HK-2 (cell line): ENCODE results near the gene PLA2G2C.

Experiments used
- DNase-seq: peaks from one replicate; pipeline ENCODE4 v3.0.0-alpha.2; 2018; ENCODE audit not compliant: unreplicated experiment

The PLA2G2C gene

DNA sequence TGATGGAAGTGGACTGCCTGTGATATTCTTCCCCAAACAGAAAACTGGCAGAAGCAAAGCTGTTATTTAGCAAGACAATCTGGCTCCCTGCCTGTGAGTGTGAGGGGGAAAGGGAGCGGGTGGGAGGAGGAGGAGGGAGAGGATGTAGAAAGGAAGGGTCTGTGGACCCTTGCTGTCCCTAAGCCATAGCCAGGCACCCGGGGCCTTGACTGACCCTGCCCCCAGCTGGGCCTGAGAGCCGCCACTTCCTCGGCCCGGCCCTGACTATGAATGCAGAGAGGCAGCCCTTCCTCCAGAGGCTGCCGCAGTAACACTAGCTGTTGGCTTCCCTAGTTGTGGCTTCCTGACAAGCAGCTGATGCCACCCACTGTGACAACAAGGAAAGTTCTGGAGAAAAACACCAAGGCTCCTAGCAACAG, 33.3 kb downstream of the PLA2G2C start:
- no peak for DNase-seq

DNA sequence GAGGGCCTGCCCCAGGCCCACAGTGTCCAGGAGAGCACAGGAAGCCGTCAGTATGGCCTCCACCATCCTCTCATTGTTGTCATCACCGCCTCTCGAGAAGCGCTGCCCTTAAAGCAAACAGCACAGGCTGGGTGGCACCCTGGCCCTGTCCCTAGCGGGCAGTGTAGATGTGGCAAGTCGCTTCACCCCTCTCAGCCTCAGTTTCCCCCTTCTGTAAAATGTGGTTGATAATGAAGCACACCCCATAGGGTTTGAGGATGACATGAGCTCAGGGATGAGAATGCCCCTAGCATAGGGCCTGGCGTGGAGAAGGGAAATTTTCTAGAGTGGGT, 33.8 kb downstream of the PLA2G2C start:
- DNase-seq = no peak

DNA sequence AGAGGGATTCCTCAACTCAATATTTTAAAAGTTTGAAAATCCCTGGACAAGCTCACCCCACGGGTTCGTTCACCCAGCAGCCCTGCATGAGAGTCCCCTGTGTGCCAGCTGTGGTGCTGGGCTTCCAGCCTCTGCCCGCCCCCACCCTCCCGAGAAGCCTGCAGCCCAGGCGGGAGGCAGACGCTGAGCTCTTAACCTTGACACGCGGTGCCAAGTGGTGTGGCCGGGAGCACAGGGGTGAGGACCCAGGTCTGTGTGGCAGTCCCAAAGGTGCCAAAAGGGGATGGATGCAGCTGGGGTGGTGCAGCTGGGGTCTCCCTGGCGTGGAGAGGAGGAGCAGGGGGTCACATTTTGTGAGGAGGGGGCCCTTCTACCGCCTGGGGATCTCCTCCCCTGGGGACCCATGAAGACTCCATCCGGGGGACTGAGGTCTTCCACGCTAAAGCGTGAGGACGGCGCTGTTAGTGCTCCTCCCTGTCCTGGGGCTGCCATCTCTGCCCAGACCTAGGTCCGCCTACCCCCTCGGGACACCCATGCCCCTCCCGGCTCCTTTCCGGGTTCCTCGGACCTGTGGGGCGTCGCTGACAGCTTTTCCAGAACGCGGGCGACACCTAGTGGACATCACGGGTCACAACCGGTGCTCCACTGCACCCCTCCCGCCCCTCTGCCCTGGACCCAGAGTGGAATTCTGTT, 34.3 kb downstream of the PLA2G2C start:
- peak; percentile 78 for DNase-seq

DNA sequence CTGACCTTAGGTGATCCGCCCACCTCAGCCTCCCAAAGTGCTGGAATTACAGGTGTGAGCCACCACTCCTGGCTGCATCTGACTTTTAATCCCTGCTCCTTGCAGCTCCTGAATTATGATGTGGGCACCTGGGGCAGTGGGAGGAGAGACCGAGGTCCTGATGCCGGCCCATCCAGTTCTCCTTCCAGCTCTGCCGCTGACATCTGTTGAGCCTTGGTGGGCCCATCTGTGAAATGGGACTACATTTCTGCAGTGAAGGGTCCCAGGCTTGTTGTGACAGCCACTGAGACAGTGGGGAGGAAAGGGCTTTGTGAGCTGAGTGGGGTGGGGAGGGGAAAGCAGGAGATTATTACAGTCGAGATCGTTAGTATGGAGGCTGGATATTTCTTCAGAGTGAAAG, 35.3 kb downstream of the PLA2G2C start:
- DNase-seq = no peak

DNA sequence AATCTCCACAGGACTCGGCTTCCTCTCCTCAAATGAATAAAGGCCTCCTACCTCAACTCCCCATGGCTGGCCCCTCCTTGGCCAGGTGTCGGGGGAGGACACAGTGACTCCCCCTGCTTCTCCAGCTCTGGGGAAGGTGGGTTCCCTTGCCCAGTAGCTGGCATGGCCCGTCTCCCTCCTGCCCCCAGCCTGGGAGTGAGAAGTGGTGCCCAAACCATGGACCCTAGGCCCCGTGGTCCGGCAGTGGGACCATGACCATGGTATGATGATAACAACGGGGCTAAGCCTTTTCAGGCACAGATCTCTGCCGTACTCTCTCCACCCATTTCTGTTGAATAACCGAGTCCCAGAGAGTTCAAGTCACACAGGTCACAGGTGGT, 36.0 kb downstream of the PLA2G2C start:
- DNase-seq = no peak

DNA sequence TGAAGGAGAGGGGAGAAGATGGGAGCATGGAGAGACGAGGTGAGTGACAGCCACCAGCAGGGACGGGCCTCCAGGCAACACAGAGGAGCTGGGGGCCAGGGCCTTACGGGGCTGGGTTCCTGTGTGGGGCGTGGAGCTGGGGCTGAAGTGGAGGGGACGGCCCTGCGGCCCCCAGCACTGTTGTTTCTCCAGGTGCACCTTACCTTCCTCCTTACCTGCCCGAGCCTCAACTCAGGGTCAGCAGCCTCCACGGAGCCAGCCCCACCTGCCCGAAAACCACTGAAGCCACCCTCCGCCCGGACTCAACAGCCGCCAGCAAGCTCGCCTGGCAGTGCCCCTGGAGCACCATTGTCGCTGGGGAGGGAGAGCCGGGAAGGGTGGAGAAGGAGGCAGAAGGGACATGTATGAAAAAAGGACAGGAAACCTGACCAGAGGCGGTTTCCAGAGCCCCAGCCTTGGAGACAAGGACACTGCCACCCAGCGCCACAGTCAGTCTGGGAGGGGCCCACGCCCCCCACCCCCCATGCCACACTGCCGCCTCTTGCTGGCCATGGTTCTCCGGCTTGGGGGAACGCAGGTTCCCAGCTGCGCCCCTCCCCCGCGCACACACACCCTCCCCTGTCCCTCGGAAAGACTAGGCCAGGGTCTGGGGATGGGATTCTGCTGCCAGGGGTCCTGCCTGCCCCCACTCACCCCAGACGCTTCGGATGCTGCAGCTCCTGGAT, 36.6 kb downstream of the PLA2G2C start:
- no peak for DNase-seq

DNA sequence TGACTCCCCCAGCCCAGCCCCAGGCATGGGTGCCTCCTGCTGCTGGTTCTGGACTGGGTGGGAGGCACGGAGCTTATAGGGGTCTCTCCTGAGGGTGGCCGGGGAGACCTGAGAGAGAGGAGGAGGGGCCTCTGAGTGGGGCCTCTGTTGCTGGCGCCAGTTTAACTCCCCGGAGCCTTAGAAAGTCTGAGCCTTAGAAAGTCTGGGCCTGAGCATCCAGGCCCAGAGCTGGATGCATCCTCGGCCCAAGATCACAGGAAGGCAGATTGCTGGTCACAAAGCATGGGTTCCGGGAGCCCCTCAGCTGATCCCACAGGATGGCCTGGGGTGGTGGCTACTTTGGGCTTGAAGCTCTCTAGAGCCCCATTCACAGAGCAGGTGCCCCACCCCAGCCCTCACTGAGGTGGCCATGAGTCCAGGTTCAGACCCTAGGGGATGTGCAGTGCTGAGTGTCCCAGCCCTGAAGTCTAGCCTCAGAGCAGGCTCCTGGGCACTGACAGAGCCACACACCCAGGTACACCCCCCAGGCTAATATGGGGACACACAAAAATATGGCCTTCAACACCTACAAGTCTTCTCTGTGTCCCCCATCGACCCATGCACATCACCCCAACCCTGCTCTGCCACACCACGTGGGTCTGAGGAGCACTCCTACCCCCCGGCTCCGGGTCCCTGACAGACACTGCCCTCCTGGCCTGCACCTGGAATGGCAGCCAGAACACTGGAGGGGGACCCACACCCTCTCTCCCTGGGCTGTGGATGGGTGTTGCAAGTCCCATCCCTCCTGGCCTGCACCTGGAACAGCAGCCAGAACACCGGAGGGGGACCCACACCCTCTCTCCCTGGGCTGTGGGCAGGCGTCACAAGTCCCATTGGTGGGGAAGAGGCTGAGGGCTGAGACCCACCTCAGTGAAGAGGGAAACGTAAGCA, 37.5 kb downstream of the PLA2G2C start:
- no peak for DNase-seq

DNA sequence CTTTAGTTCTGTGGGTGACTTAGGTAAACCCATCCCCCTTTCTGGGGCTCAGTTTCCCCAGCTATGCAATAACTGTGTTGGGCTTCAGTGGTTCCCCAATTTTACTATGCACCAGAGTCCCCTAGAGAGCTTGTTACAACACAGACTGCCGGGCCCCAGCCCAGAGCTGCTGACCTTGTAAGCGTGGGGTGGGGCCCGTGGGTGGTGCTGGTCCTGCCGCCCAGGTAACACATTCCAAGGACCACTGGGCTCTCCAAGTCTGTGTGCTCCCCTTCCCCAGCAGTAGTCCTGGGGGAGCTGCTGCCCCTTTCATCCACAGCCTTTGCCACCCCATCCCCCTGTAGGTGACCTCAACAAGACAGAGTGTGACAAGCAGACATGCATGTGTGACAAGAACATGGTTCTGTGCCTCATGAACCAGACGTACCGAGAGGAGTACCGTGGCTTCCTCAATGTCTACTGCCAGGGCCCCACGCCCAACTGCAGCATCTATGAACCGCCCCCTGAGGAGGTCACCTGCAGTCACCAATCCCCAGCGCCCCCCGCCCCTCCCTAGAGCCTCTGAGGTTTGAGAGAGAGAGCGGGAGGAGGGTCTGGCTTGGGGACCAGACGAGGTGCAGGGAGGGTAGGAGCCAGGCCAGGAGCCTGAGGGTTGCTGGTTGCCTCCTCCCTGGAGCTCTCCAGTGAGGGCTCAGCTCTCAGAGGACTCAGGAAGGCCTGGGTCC, 38.3 kb downstream of the PLA2G2C start:
- DNase-seq = no peak

DNA sequence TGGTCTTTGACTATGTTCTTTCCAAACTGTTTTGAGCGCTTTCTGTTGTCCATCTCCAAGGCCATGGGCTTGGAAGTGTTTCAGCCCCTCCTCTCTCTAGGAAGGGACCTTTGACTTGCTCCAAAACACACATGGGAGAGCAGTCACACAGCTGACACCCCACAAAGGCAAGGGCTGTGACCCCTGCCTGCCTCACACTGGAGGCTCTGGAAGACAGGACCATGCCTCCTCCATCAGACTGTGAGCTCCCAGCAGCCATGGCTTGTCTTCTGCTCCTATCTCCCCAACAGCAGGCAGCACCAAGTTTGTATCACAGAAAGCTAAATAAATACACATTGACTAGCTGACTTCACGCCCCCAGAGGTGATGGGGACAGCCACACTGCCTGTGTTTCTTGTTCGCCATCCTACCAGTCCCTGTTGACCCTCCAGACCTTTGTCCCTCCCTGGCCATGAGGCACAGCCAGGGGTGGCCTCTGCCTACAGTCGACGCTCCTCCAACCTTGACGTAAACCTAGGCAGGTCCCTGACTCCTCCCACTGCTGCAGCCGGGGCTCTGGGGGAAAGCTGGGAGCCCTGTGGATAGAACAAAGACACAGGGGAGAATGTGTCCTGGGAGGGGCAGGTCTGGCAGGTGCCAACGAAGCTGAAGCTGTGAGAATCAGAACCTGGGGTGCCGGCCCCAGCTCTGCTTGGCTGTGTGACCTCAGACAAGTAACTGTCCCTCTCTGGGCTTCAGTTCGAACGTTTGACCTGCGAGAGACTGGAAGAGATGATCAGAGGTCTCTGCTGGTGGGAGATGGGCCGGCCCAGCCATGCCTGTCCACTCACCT, 42.4 kb downstream of the PLA2G2C start:
- DNase-seq = no peak

DNA sequence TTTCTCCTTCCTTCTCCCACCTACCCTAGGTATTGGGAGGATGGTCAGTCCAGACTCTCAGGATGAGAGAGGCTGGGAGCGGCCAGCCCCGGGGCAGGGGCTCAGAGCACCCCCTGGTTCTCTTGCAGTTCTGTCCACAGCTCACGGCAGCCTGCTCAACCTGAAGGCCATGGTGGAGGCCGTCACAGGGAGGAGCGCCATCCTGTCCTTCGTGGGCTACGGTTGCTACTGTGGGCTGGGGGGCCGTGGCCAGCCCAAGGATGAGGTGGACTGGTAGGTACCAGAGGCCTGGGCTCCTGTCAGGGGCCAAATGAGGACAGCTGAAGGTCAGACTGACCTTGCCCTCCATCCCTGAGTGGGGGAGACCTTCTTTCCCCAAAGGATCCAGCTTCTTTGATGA, 43.0 kb downstream of the PLA2G2C start:
- DNase-seq = no peak

DNA sequence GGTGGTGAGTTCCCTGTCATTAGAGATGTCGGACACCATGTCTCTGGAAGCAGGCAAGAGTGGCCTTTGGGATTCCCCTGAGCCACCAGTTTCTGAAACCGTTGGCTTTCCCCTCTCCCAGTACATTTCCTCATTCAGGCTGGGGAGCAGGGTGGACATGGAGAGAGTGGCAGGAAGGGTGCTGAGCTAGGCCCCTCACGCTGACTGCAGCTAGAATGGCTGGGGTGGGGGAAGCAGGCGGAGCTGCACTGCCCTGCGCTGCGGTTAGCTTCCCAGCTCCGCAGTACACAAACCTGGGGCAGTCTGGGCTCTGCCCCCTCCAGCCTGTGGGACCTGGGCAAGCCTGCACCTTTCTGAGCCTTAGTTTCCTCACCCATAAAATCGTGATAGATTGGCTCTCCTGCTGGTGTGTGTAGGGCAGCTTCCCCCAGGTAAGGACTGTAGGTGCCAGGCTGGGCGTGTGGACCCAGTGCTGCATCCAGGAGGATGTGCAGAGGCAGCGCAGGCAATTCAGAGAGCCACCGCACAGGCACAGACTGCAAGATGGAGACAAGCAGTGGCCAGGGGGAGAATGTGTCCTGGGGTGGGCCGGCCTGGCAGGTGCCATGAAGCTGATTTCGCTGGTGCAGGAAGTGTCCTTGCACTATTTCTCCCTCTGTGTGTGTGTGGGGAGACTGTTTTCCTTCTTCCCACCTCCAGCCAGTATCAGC, 44.2 kb downstream of the PLA2G2C start:
- no peak for DNase-seq

DNA sequence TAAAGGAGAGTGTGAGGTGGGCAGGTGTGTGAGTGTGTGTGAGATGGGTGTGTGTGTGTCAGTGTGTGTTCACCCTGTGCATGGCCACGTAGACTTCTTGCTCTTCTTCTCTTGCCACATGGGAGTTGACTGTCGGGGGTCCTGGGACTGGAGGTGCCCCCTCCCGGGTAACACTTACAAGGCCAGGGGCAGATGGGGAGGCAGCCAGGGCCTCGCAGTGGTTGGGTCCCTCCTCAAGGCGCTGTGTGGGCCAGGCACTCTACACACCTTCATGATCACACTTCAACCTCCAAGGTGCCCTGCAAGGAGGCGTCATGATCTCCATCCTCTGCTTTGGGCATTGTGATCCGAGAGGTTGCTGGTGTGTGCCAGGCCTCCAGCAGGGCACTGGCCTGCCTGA, 44.9 kb downstream of the PLA2G2C start:
- no peak for DNase-seq

DNA sequence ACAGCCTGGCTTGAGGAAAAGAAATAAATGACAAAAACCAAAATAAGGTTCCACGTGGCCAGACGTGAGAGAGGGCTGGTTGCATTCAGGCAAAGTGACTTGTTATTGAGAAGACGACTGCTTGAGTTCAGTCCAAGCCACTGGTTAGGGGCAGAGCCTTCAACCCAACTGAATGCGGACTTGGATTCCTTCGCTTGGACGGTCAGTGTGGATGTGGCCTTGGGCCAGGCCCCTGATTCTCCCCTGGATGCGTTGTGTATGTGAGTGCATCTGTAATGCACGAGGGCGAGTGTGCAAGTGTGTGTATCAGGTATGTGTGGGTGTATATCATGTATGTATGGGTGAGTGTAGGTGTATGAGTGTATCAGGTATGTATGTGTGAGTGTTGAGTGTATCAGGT, 45.3 kb downstream of the PLA2G2C start:
- no peak for DNase-seq

DNA sequence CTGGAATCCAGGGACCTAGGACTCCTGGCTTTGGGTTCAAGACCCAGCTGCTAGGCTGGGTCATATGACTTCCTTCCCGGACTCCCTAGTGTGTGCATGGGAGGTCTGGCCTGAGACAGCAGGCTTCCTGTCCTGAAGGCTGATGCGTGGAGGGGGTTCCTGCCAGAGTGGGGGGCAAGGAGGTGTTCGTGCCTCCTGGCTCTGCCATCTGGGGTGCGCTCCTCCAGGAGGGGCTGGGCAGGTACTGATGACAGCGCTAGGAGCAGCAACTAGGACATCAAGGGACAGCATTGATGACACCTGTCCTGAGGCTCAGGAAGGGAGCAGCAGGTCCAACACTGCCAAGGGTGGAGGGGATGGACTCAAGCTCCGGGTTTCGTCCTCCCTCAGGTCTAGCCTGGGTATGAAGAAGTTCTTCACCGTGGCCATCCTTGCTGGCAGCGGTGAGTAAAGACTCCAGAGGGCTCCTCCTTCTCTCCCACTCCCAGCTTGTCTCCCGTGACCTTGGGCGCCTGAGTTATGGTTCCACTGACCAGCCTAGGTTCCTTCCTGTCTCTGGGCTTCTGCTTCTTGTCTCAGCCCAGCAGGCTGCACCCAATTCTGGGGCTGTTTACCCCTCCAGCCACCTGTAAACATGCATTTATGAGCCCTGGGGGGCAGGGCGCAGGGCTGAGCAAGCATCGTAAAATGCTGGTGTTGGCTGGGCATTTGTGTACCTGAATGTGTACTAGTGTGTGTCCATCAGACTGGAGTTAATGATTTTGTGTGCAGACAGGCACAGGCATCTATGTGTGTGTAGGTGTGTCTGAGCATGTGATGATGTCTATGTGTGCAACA, 46.3 kb downstream of the PLA2G2C start:
- no peak for DNase-seq

DNA sequence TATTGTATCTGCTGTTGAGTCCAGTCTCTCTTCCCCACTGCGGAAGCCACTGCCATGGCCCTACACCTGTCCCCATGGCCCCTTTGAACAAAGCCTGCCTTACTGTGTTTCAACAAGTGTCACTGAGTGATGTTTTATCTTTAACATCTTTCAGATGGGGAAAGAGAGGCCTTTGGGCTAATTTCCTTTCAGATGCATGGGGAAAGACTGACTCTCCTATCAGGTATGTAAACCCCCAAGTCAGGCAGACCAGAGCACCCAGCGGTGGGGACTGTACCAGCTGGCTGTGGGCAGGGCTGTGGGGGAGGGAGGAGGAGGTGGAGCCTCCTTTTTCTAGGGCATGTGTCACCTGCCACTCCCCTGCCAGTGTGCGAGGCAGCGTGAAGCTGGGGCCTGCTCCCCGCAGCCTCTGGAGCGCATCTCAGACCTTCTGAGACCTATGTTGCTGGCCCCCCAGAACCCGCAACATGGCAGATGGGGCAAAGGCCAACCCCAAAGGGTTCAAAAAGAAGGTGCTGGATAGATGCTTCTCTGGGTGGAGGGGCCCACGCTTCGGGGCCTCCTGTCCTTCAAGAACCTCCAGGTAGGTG, 47.3 kb downstream of the PLA2G2C start, which contains the start of gene PLA2G2F:
PLA2G2F (plus strand) TSS at position 363 of the 590 bp plus-strand sequence; CDS start at position 468, 105 bp downstream.
- DNase-seq = no peak

DNA sequence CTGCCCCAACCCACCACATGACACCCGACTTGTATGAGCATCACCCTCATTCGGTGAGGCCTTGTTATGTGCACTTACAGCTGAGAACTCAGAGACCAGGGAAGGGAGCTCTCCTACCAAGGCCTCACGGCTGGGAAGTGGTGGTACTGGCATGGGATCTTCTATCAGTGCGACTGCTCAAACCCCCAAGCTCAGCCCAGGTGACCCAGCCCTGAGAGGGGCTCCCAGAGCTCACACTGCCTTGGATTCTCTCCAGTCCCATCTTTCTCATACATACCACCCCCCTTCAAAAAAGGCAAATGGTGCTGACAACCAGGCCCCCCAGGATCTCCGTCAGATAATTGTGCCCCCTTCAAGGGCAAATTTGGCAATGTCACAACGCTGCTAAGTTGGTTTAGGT, 48.0 kb downstream of the PLA2G2C start:
- no peak for DNase-seq

DNA sequence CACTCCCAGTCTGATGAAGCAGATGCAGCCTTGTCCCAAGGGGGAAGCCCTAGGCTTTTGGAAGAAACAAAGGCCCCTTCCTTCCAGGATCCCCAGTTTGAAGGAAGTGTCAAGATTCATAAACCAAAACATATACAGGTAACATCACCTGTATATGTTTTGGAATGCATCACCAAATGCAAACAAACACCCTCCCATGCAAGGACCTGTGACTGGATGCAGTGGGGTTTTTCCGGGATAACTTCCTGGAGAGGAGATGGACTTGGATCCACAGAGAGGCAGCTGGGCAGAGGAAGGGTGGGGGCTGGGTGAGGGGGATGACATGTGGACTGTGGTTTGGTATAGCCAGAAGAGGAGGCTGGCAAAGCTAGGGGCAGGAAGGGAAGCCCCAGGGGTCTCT, 48.7 kb downstream of the PLA2G2C start:
- DNase-seq = no peak

DNA sequence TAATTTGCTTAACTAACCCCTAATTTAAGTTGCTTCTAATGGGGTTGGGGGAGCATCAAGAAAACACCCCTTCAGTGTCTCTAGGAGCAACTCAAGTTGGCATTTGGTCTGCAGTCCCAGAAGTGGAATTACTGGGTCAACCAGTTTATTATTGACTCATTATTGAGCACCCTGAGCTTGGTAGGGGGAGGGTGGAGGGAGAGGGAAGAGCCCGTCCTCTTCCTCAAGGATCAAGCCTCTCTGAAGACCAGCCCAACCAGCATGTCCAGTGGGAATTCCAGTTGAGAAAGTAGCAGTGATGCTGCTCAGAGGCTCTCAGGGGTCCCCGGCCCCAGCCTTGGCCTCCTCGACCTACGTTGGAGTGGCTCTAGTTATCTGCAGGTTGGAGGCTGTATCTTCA, 49.3 kb downstream of the PLA2G2C start:
- no peak for DNase-seq

DNA sequence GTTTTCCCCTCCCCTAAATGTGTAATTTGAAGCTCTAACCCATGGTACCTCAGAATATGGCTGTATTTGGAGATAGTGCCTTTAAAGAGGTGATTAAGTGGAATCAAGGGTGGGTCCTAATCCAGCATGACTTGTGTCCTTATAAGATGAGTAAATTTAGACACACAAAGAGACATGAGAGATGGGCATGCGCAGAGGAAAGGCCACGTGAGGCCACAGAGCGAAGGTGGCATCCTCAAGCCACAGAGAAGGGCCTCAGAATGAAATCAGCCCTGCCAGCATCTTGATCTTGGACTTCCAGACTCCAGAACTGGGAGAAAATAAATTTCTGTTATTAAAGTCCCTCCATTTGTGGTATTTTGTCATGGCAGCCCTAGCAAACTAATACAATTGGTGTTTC, 50.1 kb downstream of the PLA2G2C start:
- no peak for DNase-seq
